Measurements from ENCODE around the gene PSAP.

PSAP gene

DNA sequence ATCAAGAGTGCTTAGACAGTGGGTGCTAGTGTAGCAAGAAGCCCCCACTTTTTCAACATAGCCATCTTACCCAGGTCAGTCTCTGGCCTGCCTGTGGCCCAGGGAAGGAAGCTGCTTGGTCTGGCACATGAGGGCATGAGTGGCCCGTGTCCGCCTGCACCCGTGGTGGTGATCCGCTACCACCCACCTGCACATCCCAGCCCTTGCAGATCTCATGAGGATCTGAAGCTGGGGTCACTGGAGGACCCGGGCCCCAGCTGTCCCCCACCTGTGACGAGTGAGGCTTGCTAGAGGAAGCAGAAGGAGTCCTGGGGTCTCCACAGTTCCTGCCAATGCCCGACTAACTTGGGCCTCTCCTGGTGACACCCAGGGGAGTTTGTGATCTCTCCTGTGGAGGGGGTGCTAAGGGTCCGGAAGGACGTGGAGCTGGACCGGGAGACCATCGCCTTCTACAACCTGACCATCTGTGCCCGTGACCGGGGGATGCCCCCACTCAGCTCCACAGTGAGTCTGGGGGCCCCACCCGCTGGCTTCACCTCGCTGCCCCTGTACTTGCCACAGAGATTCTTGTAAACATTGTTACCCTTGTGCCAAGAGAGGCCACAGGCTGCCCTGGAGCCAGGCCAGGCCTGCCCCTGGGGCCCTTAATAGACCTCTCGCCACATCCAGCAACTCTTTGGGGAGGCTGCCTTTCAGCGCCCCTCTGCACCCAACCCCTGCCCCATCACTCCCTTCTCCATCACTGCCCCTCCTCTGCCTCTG is 67.0 kb downstream of the PSAP start:
- Histone ChIP-seq H3K9me3 (ENCODE audit: control insufficient read depth, low read length) (no peaks in the 10 kb centered on the region), H3K27me3 (replicated peaks; ENCODE audit: control insufficient read depth, insufficient read depth, low read length) (peaks cover 47% of the 10 kb centered on the region), H3K4me1 (ENCODE audit: control insufficient read depth, insufficient read depth, low read length) (no peaks in the 10 kb centered on the region), H3K36me3 (ENCODE audit: control insufficient read depth, insufficient read depth, low read length, severe bottlenecking) (no peaks in the 10 kb centered on the region), H3K4me3 (ENCODE audit: low read length) (no peak overlapping the region), H3K9ac (ENCODE audit: low read length) (no peak overlapping the region)
- no peak for DNase-seq (ENCODE audit: low read depth)

DNA sequence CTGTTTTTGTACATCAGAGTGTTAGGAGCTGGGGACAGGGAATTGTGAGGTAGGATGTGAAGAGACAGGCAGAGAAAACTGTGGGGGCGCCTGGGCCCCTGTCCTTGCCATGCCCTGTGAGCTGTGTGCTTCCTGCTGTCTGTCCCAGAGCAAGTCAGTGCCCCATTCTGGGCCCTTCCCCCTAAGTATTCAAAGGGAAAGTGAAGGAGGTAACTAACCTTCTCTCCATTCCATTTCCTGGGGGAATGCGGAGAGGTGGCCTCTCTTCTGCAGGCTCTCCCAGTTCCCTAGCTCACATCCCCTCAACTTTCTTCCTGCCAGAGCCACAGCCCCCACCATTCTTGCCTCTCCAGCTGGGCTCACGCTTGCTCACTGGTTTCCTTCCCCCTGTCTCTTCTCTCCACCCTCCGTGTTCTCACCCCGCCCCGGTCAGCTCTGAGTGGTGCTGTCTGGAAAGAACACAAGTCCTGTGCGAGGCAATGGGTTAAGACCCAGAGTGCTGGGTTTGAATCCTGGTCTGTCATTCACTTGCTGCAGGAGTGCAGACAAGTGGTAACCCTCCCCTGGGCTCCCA is 68.0 kb downstream of the PSAP start:
- no peaks in the 10 kb centered on the region for H3K4me1 ChIP-seq (ENCODE audit: control insufficient read depth, insufficient read depth, low read length)
- no peaks in the 10 kb centered on the region for H3K9me3 ChIP-seq (ENCODE audit: control insufficient read depth, low read length)
- H3K36me3 ChIP-seq (ENCODE audit: control insufficient read depth, insufficient read depth, low read length, severe bottlenecking), result no peaks in the 10 kb centered on the region
- no peak for DNase-seq (ENCODE audit: low read depth)
- peaks cover 47% of the 10 kb centered on the region for H3K27me3 ChIP-seq (replicated peaks; ENCODE audit: control insufficient read depth, insufficient read depth, low read length)
- no peak overlapping the region for H3K4me3 ChIP-seq (ENCODE audit: low read length)
- no peak overlapping the region for H3K9ac ChIP-seq (ENCODE audit: low read length)

DNA sequence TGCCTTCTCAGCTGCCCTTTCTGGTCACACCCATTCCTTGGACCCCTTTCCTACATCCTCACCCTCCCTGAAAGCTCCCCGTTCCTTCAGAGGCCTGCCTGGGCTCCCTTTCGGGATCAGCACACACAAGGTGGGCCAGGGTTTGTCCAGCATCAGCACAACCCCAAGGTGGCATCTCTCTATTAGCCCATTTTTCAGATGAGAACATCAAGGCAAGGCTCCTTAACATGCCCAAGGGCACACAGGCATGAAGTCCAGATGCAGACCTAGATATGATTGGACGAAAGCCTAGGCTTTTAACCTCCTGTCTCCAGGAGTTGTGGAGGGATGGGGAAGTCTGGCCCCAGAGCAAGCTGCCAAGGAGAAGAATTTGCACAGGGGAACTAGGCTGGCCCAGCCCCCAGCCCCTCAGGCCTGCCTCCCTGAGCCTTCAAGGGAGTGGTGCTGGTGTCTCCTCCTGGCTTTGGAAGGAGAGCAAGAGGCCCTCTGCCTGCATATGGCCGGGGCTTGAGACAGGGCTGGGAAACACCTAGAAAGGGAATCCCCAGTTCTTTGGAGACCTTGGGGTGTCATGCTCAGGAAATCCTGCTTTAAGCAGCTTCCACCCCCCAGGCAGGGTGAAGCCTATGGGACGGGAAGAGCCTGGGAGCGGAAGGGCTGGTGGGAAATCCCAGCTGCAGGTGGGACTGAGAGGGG is 68.7 kb downstream of the PSAP start:
- H3K9me3 ChIP-seq (ENCODE audit: control insufficient read depth, low read length), result no peaks in the 10 kb centered on the region
- H3K9ac ChIP-seq (ENCODE audit: low read length), result no peak overlapping the region
- H3K36me3 ChIP-seq (ENCODE audit: control insufficient read depth, insufficient read depth, low read length, severe bottlenecking), result no peaks in the 10 kb centered on the region
- H3K27me3 ChIP-seq (replicated peaks; ENCODE audit: control insufficient read depth, insufficient read depth, low read length), result peaks cover 47% of the 10 kb centered on the region
- DNase-seq (ENCODE audit: low read depth), result no peak
- no peaks in the 10 kb centered on the region for H3K4me1 ChIP-seq (ENCODE audit: control insufficient read depth, insufficient read depth, low read length)
- H3K4me3 ChIP-seq (ENCODE audit: low read length), result no peak overlapping the region

DNA sequence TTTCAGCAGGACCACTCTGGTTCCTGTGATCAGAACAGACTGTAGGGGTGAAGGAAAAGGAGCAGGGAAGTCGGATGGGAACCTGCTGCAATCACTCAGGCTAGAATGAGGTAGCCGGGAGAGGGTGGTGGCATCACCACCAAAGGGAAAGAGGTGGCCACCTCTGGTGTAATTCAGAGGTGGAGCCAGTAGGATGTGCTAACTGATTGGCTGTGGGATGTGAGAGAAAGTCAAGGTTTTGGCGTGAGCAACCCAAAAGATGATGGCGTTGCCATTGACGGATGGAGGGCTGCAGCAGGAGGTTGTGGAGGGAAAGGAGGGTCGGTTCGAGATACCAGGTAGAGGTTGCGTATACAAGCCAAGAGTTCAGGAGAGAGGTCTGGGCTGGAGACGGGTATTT is 70.3 kb downstream of the PSAP start:
- H3K4me1 ChIP-seq (ENCODE audit: control insufficient read depth, insufficient read depth, low read length), result no peaks in the 10 kb centered on the region
- H3K9ac ChIP-seq (ENCODE audit: low read length), result no peak overlapping the region
- no peak for DNase-seq (ENCODE audit: low read depth)
- H3K27me3 ChIP-seq (replicated peaks; ENCODE audit: control insufficient read depth, insufficient read depth, low read length), result peaks cover 40% of the 10 kb centered on the region
- H3K4me3 ChIP-seq (ENCODE audit: low read length), result no peak overlapping the region
- H3K9me3 ChIP-seq (ENCODE audit: control insufficient read depth, low read length), result no peaks in the 10 kb centered on the region
- H3K36me3 ChIP-seq (ENCODE audit: control insufficient read depth, insufficient read depth, low read length, severe bottlenecking), result no peaks in the 10 kb centered on the region

DNA sequence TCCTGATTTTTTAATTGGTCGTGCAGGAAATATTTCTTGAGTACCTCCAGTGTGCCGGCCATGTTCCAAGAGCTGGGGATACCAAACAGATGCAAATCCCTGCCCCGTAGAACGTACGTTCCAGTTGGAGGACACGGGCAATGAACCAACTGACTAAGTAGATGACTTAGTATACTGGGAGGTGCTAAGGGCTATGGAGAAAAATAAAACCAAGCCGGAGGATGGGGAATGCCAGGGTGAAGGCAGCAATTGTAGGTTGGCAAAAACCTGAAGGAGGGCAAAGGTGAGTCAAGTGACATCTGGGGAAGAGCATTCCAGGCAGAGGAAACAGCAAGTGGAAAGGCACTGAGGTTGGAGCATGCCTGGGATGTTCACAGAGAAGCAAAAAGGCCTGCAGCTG is 70.9 kb downstream of the PSAP start:
- peaks cover 35% of the 10 kb centered on the region for H3K27me3 ChIP-seq (replicated peaks; ENCODE audit: control insufficient read depth, insufficient read depth, low read length)
- H3K9ac ChIP-seq (ENCODE audit: low read length), result no peak overlapping the region
- no peak for DNase-seq (ENCODE audit: low read depth)
- no peak overlapping the region for H3K4me3 ChIP-seq (ENCODE audit: low read length)
- H3K9me3 ChIP-seq (ENCODE audit: control insufficient read depth, low read length), result no peaks in the 10 kb centered on the region
- no peaks in the 10 kb centered on the region for H3K36me3 ChIP-seq (ENCODE audit: control insufficient read depth, insufficient read depth, low read length, severe bottlenecking)
- peaks cover 5% of the 10 kb centered on the region for H3K4me1 ChIP-seq (ENCODE audit: control insufficient read depth, insufficient read depth, low read length)

DNA sequence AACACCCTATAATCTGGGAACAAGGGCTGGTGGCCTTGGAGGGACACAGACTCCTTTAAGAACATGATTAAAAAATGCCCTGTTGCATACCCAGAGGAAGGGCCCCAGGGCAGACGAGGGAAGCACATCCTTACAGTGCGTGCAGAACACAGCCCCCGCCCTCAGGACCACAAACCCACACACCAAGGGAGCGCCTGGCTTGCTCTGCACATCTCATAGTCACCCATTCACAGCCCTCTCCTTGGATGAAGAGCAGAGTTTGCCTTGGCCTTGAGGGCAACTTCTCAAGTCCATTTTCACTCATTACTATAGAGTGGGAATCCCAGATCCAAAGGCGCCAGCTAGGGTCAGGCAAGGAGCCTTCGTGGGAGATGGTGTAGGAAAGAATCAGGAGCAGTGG is 71.4 kb downstream of the PSAP start:
- peaks cover 10% of the 10 kb centered on the region for H3K4me1 ChIP-seq (ENCODE audit: control insufficient read depth, insufficient read depth, low read length)
- H3K9ac ChIP-seq (ENCODE audit: low read length), result no peak overlapping the region
- H3K36me3 ChIP-seq (ENCODE audit: control insufficient read depth, insufficient read depth, low read length, severe bottlenecking), result no peaks in the 10 kb centered on the region
- DNase-seq (ENCODE audit: low read depth), result no peak
- no peaks in the 10 kb centered on the region for H3K9me3 ChIP-seq (ENCODE audit: control insufficient read depth, low read length)
- no peak overlapping the region for H3K4me3 ChIP-seq (ENCODE audit: low read length)
- H3K27me3 ChIP-seq (replicated peaks; ENCODE audit: control insufficient read depth, insufficient read depth, low read length), result peaks cover 31% of the 10 kb centered on the region

DNA sequence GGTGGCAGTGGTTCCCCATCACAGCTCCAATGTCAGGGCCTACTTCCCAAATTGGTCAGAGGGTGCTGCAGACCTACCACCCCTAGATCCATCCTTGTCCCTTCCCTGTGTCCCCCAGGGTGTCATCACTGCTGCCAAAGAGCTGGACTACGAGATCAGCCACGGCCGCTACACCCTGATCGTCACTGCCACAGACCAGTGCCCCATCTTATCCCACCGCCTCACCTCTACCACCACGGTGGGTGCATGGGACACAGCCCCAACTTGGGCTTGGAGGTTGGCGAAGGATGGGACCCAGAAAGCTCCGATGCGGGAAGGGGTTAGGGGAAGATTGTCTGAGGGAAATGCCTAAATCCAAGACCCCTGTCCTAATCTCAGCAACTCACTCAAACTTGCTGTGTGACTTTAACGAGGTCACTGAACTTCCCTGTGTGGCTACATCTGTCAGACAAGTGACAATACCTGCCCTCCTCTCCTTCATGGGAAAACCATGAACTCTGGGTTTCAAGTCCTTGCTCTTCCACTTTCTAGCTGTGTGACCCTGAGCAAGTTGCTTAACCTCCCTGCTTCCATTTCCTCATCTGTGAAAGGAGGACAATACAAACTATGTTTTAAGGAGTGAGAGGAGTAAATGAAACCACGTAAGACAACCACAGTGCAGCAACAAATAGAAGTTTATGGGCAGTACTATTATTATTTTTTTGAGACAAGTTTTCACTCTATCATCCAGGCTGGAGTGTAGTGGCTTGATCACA is 72.8 kb downstream of the PSAP start:
- H3K4me1 ChIP-seq (ENCODE audit: control insufficient read depth, insufficient read depth, low read length), result peaks cover 19% of the 10 kb centered on the region
- no peaks in the 10 kb centered on the region for H3K9me3 ChIP-seq (ENCODE audit: control insufficient read depth, low read length)
- H3K4me3 ChIP-seq (ENCODE audit: low read length), result no peak overlapping the region
- H3K27me3 ChIP-seq (replicated peaks; ENCODE audit: control insufficient read depth, insufficient read depth, low read length), result peaks cover 18% of the 10 kb centered on the region
- no peak overlapping the region for H3K9ac ChIP-seq (ENCODE audit: low read length)
- no peaks in the 10 kb centered on the region for H3K36me3 ChIP-seq (ENCODE audit: control insufficient read depth, insufficient read depth, low read length, severe bottlenecking)
- DNase-seq (ENCODE audit: low read depth), result no peak

DNA sequence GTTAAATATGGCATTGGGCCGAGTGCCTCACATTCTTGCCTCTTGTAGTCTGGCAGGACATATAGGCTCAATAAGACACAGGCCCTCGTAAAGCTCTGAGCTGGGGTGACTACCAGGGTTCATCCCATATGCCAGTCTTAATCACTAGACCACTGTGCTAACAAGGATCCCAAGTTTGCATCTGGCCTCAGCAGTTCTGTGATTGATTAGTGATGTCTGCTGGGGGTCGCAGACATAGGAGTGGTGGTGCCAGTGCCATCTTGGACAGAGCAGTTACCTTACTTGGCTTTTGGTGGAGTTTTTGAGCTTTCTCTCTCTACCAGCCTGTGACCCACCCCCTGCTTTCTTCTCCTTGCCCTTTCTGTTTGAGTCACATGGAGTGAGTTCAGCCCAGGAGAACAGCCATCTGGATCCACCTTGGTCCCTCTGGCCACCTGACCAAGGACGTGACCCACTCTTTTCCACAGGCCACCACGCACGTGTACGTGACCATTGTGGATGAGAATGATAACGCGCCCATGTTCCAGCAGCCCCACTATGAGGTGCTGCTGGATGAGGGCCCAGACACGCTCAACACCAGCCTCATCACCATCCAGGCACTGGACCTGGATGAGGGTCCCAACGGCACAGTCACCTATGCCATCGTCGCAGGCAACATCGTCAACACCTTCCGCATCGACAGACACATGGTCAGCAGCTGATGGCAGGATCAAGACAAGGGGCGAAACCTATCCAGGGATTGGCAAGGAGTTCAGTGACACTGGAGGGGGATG is 73.7 kb downstream of the PSAP start:
- DNase-seq (ENCODE audit: low read depth), result no peak
- H3K36me3 ChIP-seq (ENCODE audit: control insufficient read depth, insufficient read depth, low read length, severe bottlenecking), result no peaks in the 10 kb centered on the region
- peaks cover 26% of the 10 kb centered on the region for H3K4me1 ChIP-seq (ENCODE audit: control insufficient read depth, insufficient read depth, low read length)
- no peaks in the 10 kb centered on the region for H3K9me3 ChIP-seq (ENCODE audit: control insufficient read depth, low read length)
- H3K27me3 ChIP-seq (replicated peaks; ENCODE audit: control insufficient read depth, insufficient read depth, low read length), result peaks cover 11% of the 10 kb centered on the region
- H3K4me3 ChIP-seq (ENCODE audit: low read length), result no peak overlapping the region
- no peak overlapping the region for H3K9ac ChIP-seq (ENCODE audit: low read length)

DNA sequence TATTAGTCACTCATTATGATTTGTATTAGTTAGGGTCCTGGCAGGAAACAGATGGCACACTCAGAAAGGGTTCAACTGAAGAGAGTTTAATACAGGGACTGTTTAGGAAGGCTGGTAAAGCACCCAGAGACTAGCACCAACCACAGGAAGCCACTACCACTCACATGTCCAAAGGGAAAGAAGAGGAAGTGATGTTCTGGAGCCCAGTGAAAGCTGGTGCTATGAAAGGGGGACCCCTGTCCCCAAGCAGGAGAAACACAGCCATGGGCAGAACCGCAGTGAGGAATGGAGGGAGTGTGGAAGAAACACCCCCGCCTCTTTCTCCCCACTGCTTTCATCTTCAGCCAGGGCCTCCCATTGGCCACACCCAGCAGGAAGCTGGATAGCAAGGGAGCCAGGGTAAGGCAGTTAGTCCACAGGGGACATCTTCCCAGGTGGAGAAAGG is 74.5 kb downstream of the PSAP start:
- DNase-seq (ENCODE audit: low read depth), result no peak
- Histone ChIP-seq H3K27me3 (replicated peaks; ENCODE audit: control insufficient read depth, insufficient read depth, low read length) (peaks cover 5% of the 10 kb centered on the region), H3K4me3 (ENCODE audit: low read length) (no peak overlapping the region), H3K9me3 (ENCODE audit: control insufficient read depth, low read length) (no peaks in the 10 kb centered on the region), H3K4me1 (ENCODE audit: control insufficient read depth, insufficient read depth, low read length) (peaks cover 35% of the 10 kb centered on the region), H3K9ac (ENCODE audit: low read length) (no peak overlapping the region), H3K36me3 (ENCODE audit: control insufficient read depth, insufficient read depth, low read length, severe bottlenecking) (no peaks in the 10 kb centered on the region)

DNA sequence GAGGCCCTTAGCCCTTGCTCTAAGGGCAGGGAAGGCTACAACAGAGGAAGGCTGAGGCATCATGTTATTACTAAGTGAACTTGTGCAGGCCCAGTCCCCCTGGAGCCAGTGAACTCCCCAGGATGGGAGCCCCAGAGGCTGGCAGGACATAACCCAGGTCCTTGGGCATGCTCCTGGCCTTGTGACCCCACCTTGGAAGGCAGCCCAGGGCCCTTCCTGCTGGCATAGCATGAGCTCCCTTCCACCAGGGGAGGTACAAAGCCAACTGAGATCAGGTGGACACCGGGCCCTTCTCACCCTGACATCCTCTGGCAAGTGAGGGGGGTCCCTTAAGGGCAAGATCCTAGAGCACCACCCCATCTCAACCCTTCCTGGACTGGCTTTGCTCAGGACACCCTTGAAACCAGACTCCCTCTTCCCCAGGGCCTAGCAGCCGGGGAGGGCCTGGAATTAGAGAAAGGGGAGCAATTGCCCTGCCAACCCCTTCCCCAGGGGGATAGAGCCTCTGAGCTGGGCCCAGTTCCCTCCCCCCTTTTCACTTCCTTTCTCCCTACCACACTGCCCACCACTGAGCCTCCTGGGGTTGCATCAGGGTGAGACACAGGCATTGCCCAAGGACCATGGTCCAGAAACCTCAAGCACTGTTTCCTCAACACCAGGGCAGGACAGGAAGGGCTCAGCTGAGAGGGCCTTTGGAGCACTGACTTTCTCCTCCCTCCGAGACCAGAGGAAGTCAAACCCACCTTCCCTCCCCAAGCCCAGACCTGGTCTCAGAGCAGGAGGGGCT is 75.9 kb downstream of the PSAP start:
- H3K9ac ChIP-seq (ENCODE audit: low read length), result no peak overlapping the region
- no peak for DNase-seq (ENCODE audit: low read depth)
- no peaks in the 10 kb centered on the region for H3K36me3 ChIP-seq (ENCODE audit: control insufficient read depth, insufficient read depth, low read length, severe bottlenecking)
- no peaks in the 10 kb centered on the region for H3K9me3 ChIP-seq (ENCODE audit: control insufficient read depth, low read length)
- H3K4me1 ChIP-seq (ENCODE audit: control insufficient read depth, insufficient read depth, low read length), result peaks cover 49% of the 10 kb centered on the region
- H3K4me3 ChIP-seq (ENCODE audit: low read length), result no peak overlapping the region
- no peaks in the 10 kb centered on the region for H3K27me3 ChIP-seq (replicated peaks; ENCODE audit: control insufficient read depth, insufficient read depth, low read length)
